PC-3 (cell line): ENCODE measurements around the gene SDK1. TPM values are rescaled to one million over a fixed set of nuclear protein-coding genes. Genes with fewer than 3 reads are reported as not detected.

Experiments used
- ATAC-seq: fragments of 200-7000 bp; cut with Tn5 transposase; 2 replicates; pipeline ENCODE4 v1.9.1; 2020; ENCODE audit warnings: mild to moderate bottlenecking, moderate library complexity
- BruUV-seq: library from RNA; stranded (reverse); fragments of 400-500 nt; replicated peaks from 2 replicates; lab custom pipeline; 2021; lab: Mats Ljungman, UMichigan
- CTCF ChIA-PET: fragments of 300-600 bp; sonication (Branson Sonifier 250); formaldehyde crosslinking; loops from one replicate; lab custom pipeline; 2022; ENCODE audit warnings: antibody characterized with exemption; lab: Charles Lee
- POLR2A ChIA-PET: fragments of 300-600 bp; sonication (Branson Sonifier 250); formaldehyde crosslinking; loops from one replicate; lab custom pipeline; 2022; ENCODE audit warnings: antibody characterized with exemption; ENCODE audit not compliant: unreplicated experiment; lab: Charles Lee
- DNase-seq: peaks from one replicate; pipeline ENCODE4 v3.0.0-alpha.2; 2015
- H2AFZ ChIP-seq: fragments of 300-600 bp; sonication (generic); 2 replicates; pipeline ENCODE4 v1.6.0; 2016; ENCODE audit warnings: antibody characterized with exemption, low read length
- H3F3A ChIP-seq: fragments of 300-600 bp; sonication (generic); one replicate; pipeline ENCODE4 v1.6.0; 2017; ENCODE audit warnings: antibody characterized with exemption, low read length, control low read depth, mild to moderate bottlenecking; ENCODE audit not compliant: unreplicated experiment
- H3K27ac ChIP-seq: fragments of 300-600 bp; sonication (generic); 2 replicates; pipeline ENCODE4 v1.5.1; 2016; ENCODE audit warnings: mild to moderate bottlenecking, low read length
- H3K27me3 ChIP-seq: fragments of 300-600 bp; sonication (generic); 2 replicates; pipeline ENCODE4 v1.6.1; 2016; ENCODE audit warnings: low read length, mixed read lengths
- H3K36me3 ChIP-seq: fragments of 300-600 bp; sonication (generic); 2 replicates; pipeline ENCODE4 v1.6.1; 2016; ENCODE audit warnings: low read depth, mixed run types, low read length, mixed read lengths
- H3K4me1 ChIP-seq: fragments of 300-600 bp; sonication (generic); 2 replicates; pipeline ENCODE4 v1.5.1; 2016; ENCODE audit warnings: low read length; ENCODE audit not compliant: insufficient read depth
- H3K4me2 ChIP-seq: fragments of 300-600 bp; sonication (generic); 2 replicates; pipeline ENCODE4 v1.6.0; 2016; ENCODE audit warnings: low read length
- H3K4me3 ChIP-seq: fragments of 300-600 bp; sonication (generic); 2 replicates; pipeline ENCODE4 v1.5.1; 2016; ENCODE audit warnings: mild to moderate bottlenecking, low read length, mixed read lengths
- H3K79me2 ChIP-seq: fragments of 300-600 bp; sonication (generic); 2 replicates; pipeline ENCODE4 v1.6.1; 2017; ENCODE audit warnings: low read length, mixed read lengths
- H3K9ac ChIP-seq: fragments of 300-600 bp; sonication (generic); 2 replicates; pipeline ENCODE4 v1.6.0; 2016; ENCODE audit warnings: mild to moderate bottlenecking, low read length
- H3K9me2 ChIP-seq: fragments of 300-600 bp; sonication (generic); replicated peaks from 2 replicates; pipeline ENCODE4 v1.6.1; 2016; ENCODE audit warnings: mixed run types, low read length, mixed read lengths
- H3K9me3 ChIP-seq: fragments of 300-600 bp; sonication (generic); 2 replicates; pipeline ENCODE4 v1.6.1; 2016; ENCODE audit warnings: low read length, mixed read lengths
- H4K20me1 ChIP-seq: fragments of 300-600 bp; sonication (generic); 2 replicates; pipeline ENCODE4 v1.6.1; 2016; ENCODE audit warnings: low read length, mixed read lengths
- CTCF ChIP-seq: fragments of 300-600 bp; sonication (generic); conservative IDR thresholded peaks from 2 replicates; pipeline ENCODE4 v1.5.1; 2017; ENCODE audit warnings: antibody characterized with exemption, low read depth, mild to moderate bottlenecking, low read length
- EZH2 ChIP-seq: fragments of 300-600 bp; sonication (generic); IDR thresholded peaks from one replicate; pipeline ENCODE4 v1.6.1; 2017; ENCODE audit warnings: antibody characterized with exemption, mild to moderate bottlenecking, low read length; ENCODE audit not compliant: unreplicated experiment
- EZH2phosphoT487 ChIP-seq: fragments of 300-600 bp; sonication (generic); IDR thresholded peaks from 2 replicates; pipeline ENCODE4 v1.6.1; 2018; ENCODE audit warnings: mild to moderate bottlenecking, antibody characterized with exemption, low read length, borderline replicate concordance
- intact Hi-C: fragments of 100-400 bp; cut with micrococcal nuclease; formaldehyde crosslinking; loops from 2 replicates; pipeline ENCODE4 v1.9.0; 2023
- total RNA-seq: library from RNA; depleted of rRNA; stranded (reverse); fragments of >200 nt; gene quantifications from 2 replicates; pipeline ENCODE4 v1.2.3, GENCODE V29; 2014

SDK1 gene
- total RNA-seq, 1 experiment from 2014 or later = 2.8 TPM

- Histone ChIP-seq H3K27me3 (no peaks in the 10 kb centered on the region), H3K4me3 (no peak overlapping the region), H3K4me2 (no peak overlapping the region), H3K9me3 (no peaks in the 10 kb centered on the region), H3K4me1 (no peaks in the 10 kb centered on the region), H2AFZ (no peak overlapping the region), H3K36me3 (no peaks in the 10 kb centered on the region), H3K9me2 (no peaks in the 10 kb centered on the region), H3F3A (no peaks in the 10 kb centered on the region), H4K20me1 (no peaks in the 10 kb centered on the region), H3K27ac (no peak overlapping the region), H3K9ac (no peak overlapping the region), H3K79me2 (no peaks in the 10 kb centered on the region)
- intact Hi-C loops = no loop called here
- TF ChIP-seq EZH2 (no peak), EZH2phosphoT487 (no peak), CTCF (no peak)
- ChIA-PET CTCF (no interaction called here), POLR2A (no interaction called here)
- DNase-seq = no peak
- no TSS peak for BruUV-seq
- ATAC-seq = no peak
These were observed 248.5 kb downstream of the SDK1 start for GRCh38 chr7:3549601-3550000.

- Histone ChIP-seq H2AFZ (no peak overlapping the region), H3F3A (no peaks in the 10 kb centered on the region), H3K9ac (no peak overlapping the region), H3K27ac (no peak overlapping the region), H3K79me2 (no peaks in the 10 kb centered on the region), H3K27me3 (no peaks in the 10 kb centered on the region), H3K36me3 (no peaks in the 10 kb centered on the region), H3K4me2 (no peak overlapping the region), H3K4me3 (no peak overlapping the region), H3K9me2 (no peaks in the 10 kb centered on the region), H3K9me3 (no peaks in the 10 kb centered on the region), H4K20me1 (no peaks in the 10 kb centered on the region), H3K4me1 (no peaks in the 10 kb centered on the region)
- BruUV-seq = no TSS peak
- intact Hi-C loops = no loop called here
- TF ChIP-seq EZH2phosphoT487 (no peak), CTCF (no peak), EZH2 (no peak)
- POLR2A ChIA-PET = no interaction called here
- ATAC-seq (no peak), DNase-seq (no peak)
- CTCF ChIA-PET = no interaction called here
These were observed 250.5 kb downstream of the SDK1 start for GRCh38 chr7:3551536-3551935.

GRCh38 chr7:3552499-3552898 is 251.4 kb downstream of the SDK1 start:
- DNase-seq (no peak), ATAC-seq (no peak)
- H2AFZ ChIP-seq = no peak overlapping the region
- H3K36me3 ChIP-seq = no peaks in the 10 kb centered on the region
- no peak overlapping the region for H3K4me2 ChIP-seq
- H3K4me3 ChIP-seq = no peak overlapping the region
- H3K4me1 ChIP-seq = no peaks in the 10 kb centered on the region
- no peaks in the 10 kb centered on the region for H3F3A ChIP-seq
- intact Hi-C loops = no loop called here
- H3K9me2 ChIP-seq = no peaks in the 10 kb centered on the region
- no peak for TF ChIP-seq EZH2
- TF ChIP-seq EZH2phosphoT487 = no peak
- TF ChIP-seq CTCF = no peak
- H3K27ac ChIP-seq = no peak overlapping the region
- no peaks in the 10 kb centered on the region for H3K79me2 ChIP-seq
- ChIA-PET POLR2A (no interaction called here), CTCF (no interaction called here)
- BruUV-seq = no TSS peak
- H4K20me1 ChIP-seq = no peaks in the 10 kb centered on the region
- H3K9me3 ChIP-seq = no peaks in the 10 kb centered on the region
- H3K9ac ChIP-seq = no peak overlapping the region
- H3K27me3 ChIP-seq = no peaks in the 10 kb centered on the region
